A549 (cell line): Measurements from ENCODE around the gene PXK.

Experiments
- CTCF ChIP-seq: fragments of >200 bp; sonication (Bioruptor Twin); formaldehyde crosslinking; IDR thresholded peaks from 3 replicates; pipeline ENCODE4 v1.5.1; 2016
- EHF ChIP-seq: fragments of 250-450 bp; sonication (Bioruptor Pico); IDR thresholded peaks from 2 replicates; pipeline ENCODE4 v1.5.0; 2020; ENCODE audit warnings: mild to moderate bottlenecking
- ESRRA ChIP-seq: fragments of 150-350 bp; IDR thresholded peaks from 2 replicates; pipeline ENCODE4 v1.6.1; 2014; ENCODE audit warnings: mild to moderate bottlenecking, low read length, borderline replicate concordance
- JUNB ChIP-seq: fragments of >200 bp; sonication (Bioruptor Twin); formaldehyde crosslinking; IDR thresholded peaks from 2 replicates; pipeline ENCODE4 v1.6.1; 2016
- KDM1A ChIP-seq: fragments of 200-600 bp; sonication (generic); IDR thresholded peaks from 2 replicates; pipeline ENCODE4 v1.6.1; 2016; ENCODE audit warnings: low read depth, mild to moderate bottlenecking
- MAX ChIP-seq: IDR thresholded peaks from 2 replicates; pipeline ENCODE4 v1.6.1; 2012
- NR3C1 ChIP-seq: fragments of >200 bp; sonication (Bioruptor Twin); formaldehyde crosslinking; IDR thresholded peaks from 3 replicates; pipeline ENCODE4 v1.6.1; 2017
- POLR2A ChIP-seq: IDR thresholded peaks from 2 replicates; pipeline ENCODE4 v1.6.1; 2012; ENCODE audit warnings: mild to moderate bottlenecking, low read length
- POLR2AphosphoS2 ChIP-seq: conservative IDR thresholded peaks from 2 replicates; pipeline ENCODE4 v1.6.1; 2012; ENCODE audit warnings: low read length, improper control_type of control experiment, inconsistent platforms
- RCOR1 ChIP-seq: fragments of 150-350 bp; IDR thresholded peaks from 2 replicates; pipeline ENCODE4 v1.6.1; 2014; ENCODE audit warnings: antibody characterized with exemption, low read length, low read depth
- USF2 ChIP-seq: fragments of 450-650 bp; IDR thresholded peaks from 2 replicates; pipeline ENCODE4 v1.6.1; 2014; ENCODE audit warnings: antibody characterized with exemption

GRCh38 chr3:58351920-58352319 is 19.2 kb downstream of the PXK start:
- TF ChIP-seq ESRRA (no peak), CTCF (no peak), MAX (no peak), JUNB (no peak), POLR2A (no peak), RCOR1 (no peak), POLR2AphosphoS2 (no peak), KDM1A (no peak), NR3C1 (no peak), EHF (CRISPR knock-in tag) (no peak), USF2 (no peak)
